GM21723 (cell line): ENCODE data around the gene HIPK3.
A peak's percentile ranks its signal among the peaks of the same experiment; 100 is the strongest.
"Not testable (repeated sequence)": the region's sequence is repeated elsewhere in the genome, so short reads cannot be mapped to it uniquely, and the experiment has no call there.

Source experiments
- ATAC-seq: cut with Tn5 transposase; IDR thresholded peaks from one replicate; pipeline ENCODE4 v1.9.1; 2021; ENCODE audit warnings: mild to moderate bottlenecking, moderate library complexity; ENCODE audit not compliant: unreplicated experiment

HIPK3 gene

DNA sequence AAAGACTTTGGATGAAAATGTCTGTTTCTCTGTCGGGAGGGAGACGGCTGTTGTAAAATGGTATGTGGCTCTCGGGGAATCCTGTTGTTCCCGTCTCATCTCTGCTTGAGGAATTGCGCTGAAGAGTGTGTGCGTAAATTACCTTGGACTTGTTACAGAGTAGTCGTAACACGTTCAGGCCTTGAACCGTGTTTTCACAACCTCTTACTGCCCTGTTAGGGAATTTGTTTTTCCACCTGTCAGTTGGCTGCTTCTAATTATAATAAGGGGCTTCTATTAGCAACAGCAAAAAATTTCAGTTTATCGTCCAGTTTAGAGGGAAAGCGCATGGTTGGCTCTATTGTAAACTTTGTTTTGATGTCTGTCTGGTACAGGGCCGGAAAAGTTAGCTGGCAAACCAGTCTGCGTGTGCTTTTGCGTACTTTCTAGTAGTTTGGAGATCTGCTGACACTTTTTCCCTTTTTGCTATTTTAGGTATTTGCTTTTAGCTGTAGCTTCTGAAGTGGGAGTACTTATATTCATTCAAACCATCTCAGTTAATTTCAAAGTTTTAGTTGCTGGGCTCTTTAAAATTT is 1.5 kb downstream of the HIPK3 start:
- ATAC-seq: peak; percentile 15

DNA sequence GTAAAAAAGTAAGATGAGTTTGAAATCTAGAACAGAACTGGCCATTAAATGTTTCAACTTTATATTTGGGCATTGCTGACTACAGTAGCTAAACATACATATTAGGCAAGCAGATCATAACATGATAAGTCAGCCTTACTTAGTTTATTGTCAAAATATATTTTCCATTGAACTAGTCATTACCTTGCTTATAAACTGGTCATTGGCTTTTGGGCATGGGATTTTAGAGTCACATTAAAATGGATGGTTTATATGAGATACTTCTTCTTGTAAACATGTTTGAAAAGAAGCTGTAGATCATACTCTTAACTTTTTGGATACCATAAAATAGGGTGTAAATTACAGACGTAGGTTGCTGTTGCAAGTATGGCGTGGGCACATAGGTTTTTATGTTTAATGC is 2.7 kb downstream of the HIPK3 start:
- no peak for ATAC-seq

DNA sequence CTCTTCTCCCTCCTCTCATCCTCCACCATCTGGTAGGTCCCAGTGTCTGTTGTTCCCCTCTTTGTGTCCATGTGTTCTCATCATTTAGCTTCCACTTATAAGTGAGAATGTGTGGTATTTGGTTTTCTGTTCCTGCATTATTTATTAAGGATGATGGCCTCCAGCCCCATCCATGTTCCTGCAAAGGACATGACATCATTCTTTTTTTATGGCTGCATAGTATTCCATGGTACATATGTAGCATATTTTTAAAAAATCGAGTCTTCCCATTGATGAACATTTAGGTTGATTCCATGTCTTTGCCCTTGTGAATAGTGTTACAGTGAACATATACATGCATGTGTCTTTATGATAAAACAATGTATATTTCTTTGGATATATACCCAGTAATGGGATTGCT is 4.2 kb downstream of the HIPK3 start:
- not testable (repeated sequence) for ATAC-seq

DNA sequence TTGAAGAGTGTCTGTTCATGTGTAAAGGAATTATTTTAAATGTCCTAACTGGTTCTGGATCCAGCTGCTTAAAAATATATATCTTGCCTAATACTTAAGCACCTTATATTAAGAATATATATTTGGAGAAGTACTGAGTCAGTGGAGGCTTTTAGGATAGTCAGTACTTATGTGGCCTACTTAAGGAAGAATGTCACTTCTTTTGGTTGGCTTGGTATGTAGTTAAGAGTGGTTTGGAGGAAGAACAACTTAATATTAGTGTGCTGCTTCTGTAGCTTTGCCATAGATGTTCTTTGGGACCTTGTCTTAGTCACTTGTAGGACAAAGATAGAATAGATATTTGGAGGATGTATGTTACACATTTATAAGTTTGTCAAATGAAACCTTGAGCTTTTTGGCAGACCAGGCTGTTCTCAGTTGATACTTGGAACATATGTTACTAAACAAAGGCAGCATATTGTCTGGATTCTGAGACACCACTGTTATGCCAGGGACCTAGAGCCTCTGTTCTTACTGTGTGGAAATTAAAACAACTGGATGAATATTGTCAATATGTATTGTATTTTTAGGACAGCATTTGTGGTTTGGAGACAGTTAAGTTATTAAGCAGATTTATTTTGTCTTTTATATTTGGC is 4.9 kb downstream of the HIPK3 start:
- no peak for ATAC-seq

DNA sequence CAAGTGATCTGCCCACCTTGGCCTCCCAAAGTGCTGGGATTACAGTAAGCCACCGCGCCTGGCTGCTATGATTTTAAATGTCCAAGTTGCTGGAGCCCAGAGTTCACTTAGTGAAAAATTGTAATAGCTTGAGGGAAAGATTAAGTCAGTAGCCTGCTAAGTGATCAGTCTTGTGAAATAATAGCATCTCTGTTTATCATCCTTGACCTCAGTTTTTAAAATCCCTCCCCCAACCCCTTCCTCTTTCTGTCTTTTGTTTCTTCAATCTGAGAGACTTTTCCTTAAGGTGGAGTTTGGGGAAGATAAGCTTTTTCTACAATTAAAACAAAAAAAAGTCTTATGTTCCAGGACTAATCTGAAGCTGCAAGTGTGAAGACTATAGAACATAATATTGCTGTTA is 6.4 kb downstream of the HIPK3 start:
- ATAC-seq: no peak

DNA sequence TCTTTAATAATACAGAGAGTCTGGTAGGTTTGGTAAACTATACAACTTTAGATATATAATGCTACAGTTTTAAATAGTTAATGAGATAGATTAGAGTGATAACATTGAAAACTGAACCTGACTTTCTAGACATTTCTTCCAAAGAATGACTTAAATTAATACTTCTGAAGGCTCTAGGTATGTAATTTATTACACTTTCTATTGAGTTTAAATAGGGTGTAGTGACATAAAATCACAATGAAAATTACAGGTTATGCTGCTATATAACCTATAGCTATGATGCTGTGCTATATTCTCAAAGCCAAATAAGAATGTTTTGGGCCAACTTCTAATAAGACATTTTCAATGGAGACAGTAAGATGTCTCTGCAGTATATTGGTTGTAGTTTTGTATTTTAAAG is 7.7 kb downstream of the HIPK3 start:
- ATAC-seq: no peak

DNA sequence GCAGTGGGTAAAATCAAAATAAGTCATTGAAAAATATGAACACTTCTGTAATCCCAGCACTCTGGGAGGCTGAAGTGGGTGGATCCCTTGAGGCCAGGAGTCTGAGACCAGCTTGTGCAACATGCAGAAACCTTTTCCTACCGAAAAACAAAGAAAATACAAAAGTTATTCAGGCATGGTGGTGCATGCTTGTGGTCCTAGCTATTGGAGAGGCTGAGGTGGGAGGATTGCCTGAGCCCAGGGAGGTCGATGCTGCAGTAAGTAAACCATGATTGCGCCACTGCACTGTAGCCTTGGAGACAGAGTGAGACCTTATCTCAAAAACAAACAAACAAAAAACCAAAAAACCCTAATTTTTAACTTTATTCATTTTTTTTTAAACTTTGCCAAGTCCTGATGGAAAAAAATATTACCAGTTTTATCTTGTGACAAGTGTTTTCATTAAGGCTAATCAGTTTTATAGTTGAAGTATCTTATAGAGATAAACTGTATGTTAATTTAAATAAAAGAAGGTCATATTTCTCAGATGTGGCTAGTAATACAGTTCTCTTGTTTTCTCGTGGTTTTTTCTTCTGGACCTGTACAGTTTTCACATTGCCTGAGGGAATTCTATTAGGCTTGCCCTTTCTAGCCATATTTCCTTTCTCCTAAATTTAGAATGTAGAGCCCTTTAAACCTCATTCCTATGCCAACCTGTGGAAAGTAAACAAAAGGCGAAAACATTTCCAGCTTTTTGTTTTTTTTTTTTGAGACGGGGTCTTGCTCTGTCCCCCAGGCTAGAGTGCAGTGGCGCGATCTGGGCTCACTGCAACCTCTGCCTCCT is 9.4 kb downstream of the HIPK3 start:
- no peak for ATAC-seq

DNA sequence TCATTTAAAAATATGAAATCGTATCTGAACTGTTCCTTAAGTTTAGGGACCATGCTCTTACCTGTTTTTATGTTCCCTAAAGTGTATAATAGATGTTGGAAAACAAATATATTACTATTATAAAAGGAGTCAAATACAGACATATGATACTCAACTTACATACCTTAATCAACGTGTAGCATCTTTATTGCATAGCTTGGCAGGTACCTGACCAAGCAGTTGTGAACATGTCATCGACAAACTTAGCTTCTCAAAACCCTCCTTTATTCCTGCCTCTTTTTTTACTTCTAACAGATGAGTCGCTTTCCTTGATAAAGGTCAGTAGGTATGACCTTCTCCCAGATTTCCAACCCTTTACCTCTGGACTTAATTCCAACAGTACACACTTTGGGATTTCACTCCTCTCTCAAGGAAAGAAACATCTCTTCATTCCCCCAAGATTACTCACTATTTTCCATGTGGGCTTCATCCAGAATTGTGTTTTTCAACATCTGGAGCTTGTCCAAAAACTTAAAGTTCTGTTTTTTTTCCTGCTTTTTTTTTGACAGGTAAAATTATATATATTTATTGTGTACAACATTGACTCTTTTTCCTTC is 11.9 kb downstream of the HIPK3 start:
- ATAC-seq: no peak

DNA sequence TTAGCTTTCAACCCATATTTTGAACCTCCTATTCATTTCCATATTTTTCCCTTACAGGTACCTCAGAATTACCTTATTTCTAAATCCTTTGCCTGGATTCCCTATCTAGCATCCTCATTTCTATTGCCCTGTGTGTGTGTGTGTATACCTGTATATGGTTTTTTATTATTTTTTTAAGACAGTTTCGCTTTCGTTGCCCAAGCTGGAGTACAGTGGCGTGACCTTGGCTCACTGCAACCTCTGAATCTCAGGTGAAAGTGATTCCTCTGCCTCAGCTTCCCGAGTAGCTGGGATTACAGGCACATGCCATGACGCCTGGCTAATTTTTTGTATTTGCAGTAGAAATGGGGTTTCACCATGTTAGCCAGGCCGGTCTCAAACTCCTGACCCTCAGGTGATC is 12.6 kb downstream of the HIPK3 start:
- no peak for ATAC-seq

DNA sequence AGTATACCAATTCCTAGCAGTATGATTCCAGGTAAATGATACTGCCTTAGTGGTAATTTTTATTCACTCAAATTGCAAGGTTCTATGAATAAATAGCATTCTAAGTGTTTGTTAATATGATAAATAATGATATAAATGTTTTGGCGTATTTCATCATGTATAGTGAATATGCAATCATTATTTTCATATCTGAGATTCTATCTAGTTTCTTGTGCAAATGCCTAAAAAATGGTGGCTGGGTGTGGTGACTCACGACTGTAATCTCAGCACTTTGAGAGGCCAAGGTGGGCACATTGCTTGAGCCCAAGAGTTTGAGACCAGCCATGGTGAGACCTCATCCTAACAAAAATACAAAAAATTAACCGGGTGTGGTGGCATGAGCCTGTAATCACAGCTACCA is 13.9 kb downstream of the HIPK3 start:
- no peak for ATAC-seq

DNA sequence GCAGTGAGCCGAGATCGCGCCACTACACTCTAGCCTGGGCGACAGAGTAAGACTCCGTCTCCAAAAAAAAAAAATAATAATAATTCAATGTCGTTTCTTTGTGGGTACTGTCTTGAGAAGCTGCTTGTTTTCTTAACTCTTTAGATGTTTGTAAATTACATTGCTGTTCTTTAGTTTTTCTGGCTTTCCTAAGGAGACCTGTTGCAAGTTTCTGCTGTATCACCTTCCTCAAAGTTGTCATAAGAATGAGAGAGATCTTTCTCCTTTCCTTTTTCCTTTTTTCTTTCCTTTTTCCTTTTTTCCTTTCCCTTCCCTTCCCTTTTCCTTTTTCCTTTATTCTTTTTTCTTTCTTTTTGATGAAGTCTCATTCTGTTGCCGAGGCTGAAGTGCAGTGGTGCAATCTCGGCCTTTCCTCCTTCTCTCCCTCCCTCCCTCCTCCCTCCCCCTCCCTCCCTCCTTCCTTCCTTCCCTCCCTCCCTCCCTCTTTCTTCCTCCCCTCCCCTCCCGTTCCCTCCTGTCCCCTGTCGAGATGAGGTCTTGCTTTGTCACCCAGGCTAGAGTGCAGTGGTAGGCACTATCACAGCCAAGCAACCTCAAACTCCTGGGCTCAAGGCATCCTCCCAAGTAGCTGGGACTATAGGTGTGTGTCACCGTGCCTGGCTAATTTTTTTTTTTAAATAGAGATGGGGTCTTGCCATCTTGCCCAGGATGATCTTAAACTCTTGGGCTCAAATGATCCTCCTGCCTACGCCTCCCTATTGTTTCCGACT is 15.3 kb downstream of the HIPK3 start:
- no peak for ATAC-seq

DNA sequence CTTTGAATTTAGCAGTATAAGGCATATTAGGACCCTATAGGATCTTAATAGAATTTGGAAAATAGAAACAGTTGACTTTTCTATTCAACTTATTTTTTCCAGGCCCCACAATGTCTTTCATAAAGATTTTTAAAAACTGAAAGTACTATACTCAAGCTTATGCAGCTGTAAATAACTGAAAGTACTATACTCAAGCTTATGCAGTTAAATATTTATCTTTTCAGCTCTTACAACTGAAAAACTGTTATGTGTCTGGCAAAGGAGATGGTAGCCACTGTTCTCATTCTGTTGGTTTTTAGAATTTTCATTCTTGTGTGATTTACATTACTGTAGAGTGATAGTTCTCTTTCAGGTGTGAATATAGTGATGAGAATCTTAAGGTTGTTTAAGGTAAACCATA is 16.5 kb downstream of the HIPK3 start:
- ATAC-seq: no peak

DNA sequence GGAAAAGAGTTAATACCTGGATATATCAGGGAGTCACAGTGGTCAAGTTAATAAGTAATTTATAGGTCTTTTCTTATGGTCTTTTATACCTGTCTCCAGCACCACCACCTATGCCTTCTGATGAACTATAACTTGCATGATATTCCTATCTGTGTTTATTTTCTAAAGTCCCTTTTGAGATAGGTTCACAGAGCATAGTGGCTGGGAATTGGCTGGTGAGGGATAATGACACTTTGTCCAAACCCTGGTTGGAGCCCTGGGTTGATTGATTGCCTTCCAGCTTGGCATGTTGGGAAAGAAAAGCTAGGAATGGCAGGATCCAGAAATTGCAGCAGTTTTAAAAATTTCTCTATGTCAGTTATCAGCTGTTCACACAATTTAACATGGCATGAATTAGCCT is 23.2 kb downstream of the HIPK3 start:
- no peak for ATAC-seq

DNA sequence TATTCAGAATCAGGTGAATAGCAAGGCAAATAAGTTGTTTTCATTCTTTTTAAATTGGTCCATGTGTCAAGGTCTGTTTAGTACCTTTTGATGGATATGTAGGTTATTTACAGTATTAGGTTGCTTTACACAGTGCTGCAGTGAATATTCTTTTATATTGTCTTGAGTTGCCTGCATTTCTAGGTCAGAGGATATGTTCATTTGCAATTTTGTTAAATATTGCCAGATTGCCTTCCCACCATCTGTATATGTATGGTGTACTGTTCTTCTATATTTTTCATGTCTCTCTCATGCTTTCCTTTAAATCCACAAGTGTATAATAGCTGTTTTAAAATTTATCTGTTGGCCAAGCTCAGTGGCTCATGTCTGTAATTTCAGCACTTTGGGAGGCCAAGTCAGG is 24.6 kb downstream of the HIPK3 start:
- no peak for ATAC-seq

DNA sequence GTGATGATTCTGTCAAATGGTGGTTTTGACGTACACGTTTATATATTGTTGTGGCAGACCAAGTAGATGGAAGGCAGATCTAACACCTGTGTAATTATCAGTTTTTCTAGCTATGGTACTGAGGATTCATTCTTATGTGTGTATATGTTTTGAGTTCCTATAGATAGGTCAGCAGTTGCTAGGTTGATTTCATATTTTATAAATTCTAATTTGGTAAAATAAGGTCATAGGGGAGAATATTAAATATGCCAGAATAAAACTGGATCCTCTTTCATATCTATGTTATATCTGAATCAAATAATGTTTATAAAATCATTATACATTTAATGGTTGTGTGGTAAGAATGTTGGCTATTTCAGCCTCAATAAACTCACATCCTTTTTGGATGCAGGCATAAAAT is 27.6 kb downstream of the HIPK3 start:
- no peak for ATAC-seq

DNA sequence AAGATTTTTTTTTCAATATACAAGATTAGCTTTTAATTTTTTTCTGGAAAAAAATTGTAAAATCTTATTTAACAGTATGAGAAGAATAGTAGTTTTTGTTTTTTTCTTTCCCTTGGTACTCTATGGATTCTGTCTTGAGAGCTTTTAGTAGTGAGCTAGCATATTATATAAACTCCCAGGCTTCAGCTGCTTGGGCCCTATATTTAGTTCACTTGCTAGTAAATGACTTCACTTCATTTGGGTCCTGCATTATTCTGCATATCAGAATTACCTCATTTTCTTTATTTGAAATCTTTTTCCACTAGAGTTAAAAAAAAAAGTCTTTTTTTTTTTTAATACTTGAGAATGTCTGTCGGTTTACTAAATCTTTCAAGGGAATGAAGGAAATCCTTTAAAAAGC is 33.1 kb downstream of the HIPK3 start:
- ATAC-seq: no peak

DNA sequence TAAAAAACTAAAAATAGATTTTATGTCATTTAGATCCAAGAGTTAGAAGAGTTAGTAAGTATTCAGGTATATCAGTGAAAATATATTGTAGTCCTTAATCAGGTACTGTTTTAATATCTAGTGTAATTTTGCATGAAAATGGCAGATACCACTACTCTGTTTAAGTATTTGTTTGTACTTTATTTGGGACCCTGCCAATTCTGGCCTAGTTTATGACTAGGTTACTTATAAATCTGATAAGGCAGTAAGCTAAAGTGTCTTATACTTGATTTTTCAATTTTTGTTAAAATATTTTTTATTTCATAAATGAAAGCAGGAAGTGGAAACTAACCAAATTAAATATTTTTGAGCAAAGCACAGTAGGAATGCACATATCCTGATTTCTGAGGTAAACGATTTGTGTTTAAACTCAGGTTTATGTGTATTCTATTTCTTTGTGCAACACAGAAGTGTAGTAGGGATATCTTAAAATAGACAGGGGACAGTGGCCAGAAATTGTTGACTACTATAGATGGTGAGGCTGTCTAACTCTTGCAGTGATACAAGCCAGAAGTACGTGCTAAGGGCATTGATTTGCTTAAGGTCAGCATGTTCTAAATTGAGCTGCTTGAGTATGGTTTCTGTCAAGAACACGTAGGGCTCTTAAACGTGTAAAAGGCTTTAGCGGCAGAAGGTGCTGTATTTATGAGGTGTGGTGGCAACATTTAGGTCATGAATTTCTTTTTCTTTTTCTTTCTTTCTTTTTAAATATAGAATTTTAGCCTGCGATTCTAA is 34.0 kb downstream of the HIPK3 start:
- peak; percentile 95 for ATAC-seq

DNA sequence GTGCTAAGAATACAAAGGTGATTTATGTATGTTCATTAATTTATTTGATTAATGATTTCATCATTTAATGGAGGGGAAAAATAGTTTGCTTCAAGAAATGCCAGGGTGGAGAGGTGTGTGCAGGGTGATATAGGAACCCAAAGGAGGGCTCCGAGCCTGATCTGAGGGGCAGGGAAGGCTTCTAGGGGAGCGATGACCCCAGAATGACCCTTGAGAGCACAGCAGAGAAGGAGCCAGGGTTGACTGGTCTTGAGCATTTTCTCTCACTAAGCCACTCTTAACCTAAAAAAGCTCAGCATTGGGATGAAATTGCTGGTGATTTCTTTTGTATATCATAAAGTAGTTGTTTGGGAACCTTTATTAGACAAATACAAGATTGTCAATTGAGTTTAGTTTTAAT is 35.1 kb downstream of the HIPK3 start:
- no peak for ATAC-seq

DNA sequence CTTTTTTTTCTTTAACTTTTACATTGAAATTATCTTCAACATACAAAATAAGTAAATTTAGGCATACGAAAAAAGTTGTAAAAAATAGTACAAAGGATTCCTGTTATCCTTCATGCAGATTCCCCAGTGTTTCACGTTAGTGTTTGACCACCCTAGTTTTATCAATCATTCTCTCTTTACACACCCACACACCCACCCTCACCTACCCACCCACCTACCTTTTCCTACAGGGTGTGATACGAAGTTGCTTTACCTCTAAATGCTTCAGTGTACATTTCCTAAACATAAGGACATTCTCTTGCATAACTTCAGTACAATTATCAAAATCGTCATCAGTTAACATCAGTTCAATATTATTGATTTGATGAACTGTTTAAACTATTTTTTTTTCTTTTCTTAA is 37.0 kb downstream of the HIPK3 start:
- no peak for ATAC-seq

DNA sequence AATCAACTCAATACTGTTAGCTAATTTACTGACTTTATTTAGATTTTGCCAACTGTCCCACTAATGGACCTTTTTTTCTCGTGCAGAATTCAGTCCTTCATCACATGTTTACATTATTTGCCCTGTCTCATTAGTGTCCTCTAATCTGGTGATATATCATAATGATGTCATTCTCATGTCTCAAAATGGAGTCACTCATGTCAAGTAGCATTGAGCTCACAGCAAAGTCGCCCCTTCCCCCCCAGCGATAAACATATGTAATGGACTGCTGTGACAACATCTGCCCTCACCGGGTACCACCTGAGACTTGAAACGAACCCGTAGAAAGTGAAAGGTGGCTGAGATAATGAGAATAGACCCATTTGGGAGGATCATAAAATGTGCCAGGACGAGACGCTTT is 37.6 kb downstream of the HIPK3 start:
- no peak for ATAC-seq
